Caco-2 (cell line): Measurements from ENCODE around the gene NBPF1. TPM values are rescaled to one million over a fixed set of nuclear protein-coding genes. Genes with fewer than 3 reads are reported as not detected.
"Not testable (repeated sequence)": the region's sequence is repeated elsewhere in the genome, so short reads cannot be mapped to it uniquely, and the experiment has no call there.

ENCODE experiments used
- BruUV-seq: library from RNA; stranded (reverse); fragments of 400-500 nt; replicated peaks from 2 replicates; lab custom pipeline; 2021; lab: Mats Ljungman, UMichigan
- CTCF ChIA-PET: fragments of 300-600 bp; sonication (Branson Sonifier 250); formaldehyde crosslinking; loops from one replicate; lab custom pipeline; 2022; ENCODE audit warnings: antibody characterized with exemption; lab: Charles Lee
- POLR2A ChIA-PET: fragments of 300-600 bp; sonication (Branson Sonifier 250); formaldehyde crosslinking; loops from one replicate; lab custom pipeline; 2022; ENCODE audit warnings: antibody characterized with exemption; lab: Charles Lee
- DNase-seq, 2 experiments: peaks; one replicate each; pipeline versions ENCODE4 v3.0.0 to v3.0.0-alpha.2; 2020 to 2022
- H3K27me3 ChIP-seq: replicated peaks from 2 replicates; pipeline ENCODE4 v1.6.0; 2011; ENCODE audit warnings: low read length; ENCODE audit not compliant: control insufficient read depth, insufficient read depth
- H3K36me3 ChIP-seq: 2 replicates; pipeline ENCODE4 v1.5.1; 2011; ENCODE audit warnings: low read length; ENCODE audit not compliant: control insufficient read depth, insufficient read depth
- H3K4me1 ChIP-seq: fragments of 250-450 bp; sonication (Bioruptor Pico); 2 replicates; pipeline ENCODE4 v1.5.1; 2020; ENCODE audit warnings: mild to moderate bottlenecking
- H3K4me3 ChIP-seq: 2 replicates; pipeline ENCODE4 v1.5.1; 2011; ENCODE audit warnings: low read depth, mild to moderate bottlenecking, control low read depth, low read length
- H3K9me3 ChIP-seq: fragments of 250-450 bp; sonication (Bioruptor Pico); 2 replicates; pipeline ENCODE4 v1.5.1; 2020; ENCODE audit warnings: mild to moderate bottlenecking, moderate library complexity
- H3K27ac Mint-ChIP-seq: one replicate; pipeline ENCODE4 v1.8.0; 2022; ENCODE audit warnings: mixed read lengths; ENCODE audit not compliant: unreplicated experiment
- H3K27me3 Mint-ChIP-seq: one replicate; pipeline ENCODE4 v1.8.0; 2022; ENCODE audit warnings: mixed read lengths; ENCODE audit not compliant: insufficient read depth, unreplicated experiment
- H3K36me3 Mint-ChIP-seq: one replicate; pipeline ENCODE4 v1.8.0; 2022; ENCODE audit warnings: mild to moderate bottlenecking, mixed read lengths; ENCODE audit not compliant: insufficient read depth, unreplicated experiment
- H3K4me1 Mint-ChIP-seq: one replicate; pipeline ENCODE4 v1.8.0; 2022; ENCODE audit warnings: low read depth, mixed read lengths; ENCODE audit not compliant: unreplicated experiment
- H3K4me3 Mint-ChIP-seq: one replicate; pipeline ENCODE4 v1.8.0; 2022; ENCODE audit warnings: mild to moderate bottlenecking, moderate library complexity, mixed read lengths; ENCODE audit not compliant: unreplicated experiment
- H3K9me3 Mint-ChIP-seq: one replicate; pipeline ENCODE4 v1.8.0; 2022; ENCODE audit warnings: mixed read lengths; ENCODE audit not compliant: unreplicated experiment
- intact Hi-C: fragments of 100-400 bp; cut with micrococcal nuclease; formaldehyde crosslinking; loops from one replicate; pipeline ENCODE4 v1.10.0; 2022; ENCODE audit not compliant: unreplicated experiment
- total RNA-seq: library from RNA; stranded (reverse); gene quantifications from 2 replicates; pipeline ENCODE4 v1.2.3, GENCODE V29; 2022
- TF ChIP-seq, protein P1 (sequence below), 2 experiments: fragments of 200-600 bp in 1 of 2; IDR thresholded peaks; 1 replicate in 1 of 2; 2 replicates in 1 of 2; pipeline versions ENCODE4 v1.5.1 to v1.8.0; 2011 to 2022; ENCODE audit warnings: antibody characterized with exemption in 1 of 2, control low read depth in 1 of 2, inconsistent platforms in 1 of 2, low read depth in 1 of 2, low read length in 1 of 2, mild to moderate bottlenecking in 1 of 2, moderate library complexity in 1 of 2; ENCODE audit not compliant: insufficient read depth in 1 of 2, severe bottlenecking in 1 of 2, unreplicated experiment in 1 of 2

NBPF1 gene
- total RNA-seq, 1 experiment from 2014 or later, result 59.3 TPM

DNA sequence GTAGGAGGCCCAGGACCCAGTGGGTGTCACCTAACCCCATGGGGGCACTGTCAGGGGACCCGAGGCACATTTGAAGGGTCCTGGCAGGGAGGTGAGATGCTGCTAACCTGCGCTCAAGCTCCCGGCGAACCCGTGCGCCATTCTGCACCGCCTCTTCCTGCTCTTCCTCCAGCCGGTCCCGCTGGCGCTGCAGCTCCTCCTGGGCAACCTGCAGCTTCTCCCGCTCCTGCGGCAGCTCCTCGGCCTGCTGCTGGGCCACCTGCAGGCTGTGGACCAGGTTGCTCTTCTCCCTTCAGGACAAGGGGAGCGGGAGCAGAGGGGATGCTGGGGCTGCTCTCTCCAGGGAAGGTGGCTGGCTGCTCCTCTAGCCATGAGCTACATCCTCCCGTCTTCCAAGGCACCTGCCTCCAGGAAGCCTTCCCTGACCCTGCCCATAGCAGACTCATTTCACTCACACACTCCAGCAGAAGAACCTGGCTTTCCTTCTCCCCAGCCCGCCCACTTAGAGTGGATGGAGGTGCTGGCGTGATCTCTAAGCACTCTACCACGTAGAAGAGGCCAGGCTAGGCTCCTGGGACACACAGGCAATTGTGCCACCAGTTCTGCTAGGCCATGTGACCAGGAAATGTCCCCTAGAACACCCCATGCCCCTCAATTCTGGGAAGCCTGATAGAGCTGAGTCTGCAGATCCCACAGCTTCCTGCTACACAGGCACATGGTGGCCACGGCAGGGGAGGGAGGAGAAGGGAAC is 15.2 kb upstream of the NBPF1 start:
- H3K4me1 Mint-ChIP-seq, result no peaks in the 10 kb centered on the region
- no peak overlapping the region for H3K4me3 Mint-ChIP-seq
- POLR2A ChIA-PET, result no interaction called here
- intact Hi-C loops, result no loop called here
- DNase-seq, result peak in 1 of 2 experiments; percentile 51
- no peak overlapping the region for H3K27ac Mint-ChIP-seq
- no peaks in the 10 kb centered on the region for H3K4me1 ChIP-seq
- no peaks in the 10 kb centered on the region for H3K27me3 ChIP-seq
- no peaks in the 10 kb centered on the region for H3K9me3 ChIP-seq
- TF ChIP-seq, protein P1, sequence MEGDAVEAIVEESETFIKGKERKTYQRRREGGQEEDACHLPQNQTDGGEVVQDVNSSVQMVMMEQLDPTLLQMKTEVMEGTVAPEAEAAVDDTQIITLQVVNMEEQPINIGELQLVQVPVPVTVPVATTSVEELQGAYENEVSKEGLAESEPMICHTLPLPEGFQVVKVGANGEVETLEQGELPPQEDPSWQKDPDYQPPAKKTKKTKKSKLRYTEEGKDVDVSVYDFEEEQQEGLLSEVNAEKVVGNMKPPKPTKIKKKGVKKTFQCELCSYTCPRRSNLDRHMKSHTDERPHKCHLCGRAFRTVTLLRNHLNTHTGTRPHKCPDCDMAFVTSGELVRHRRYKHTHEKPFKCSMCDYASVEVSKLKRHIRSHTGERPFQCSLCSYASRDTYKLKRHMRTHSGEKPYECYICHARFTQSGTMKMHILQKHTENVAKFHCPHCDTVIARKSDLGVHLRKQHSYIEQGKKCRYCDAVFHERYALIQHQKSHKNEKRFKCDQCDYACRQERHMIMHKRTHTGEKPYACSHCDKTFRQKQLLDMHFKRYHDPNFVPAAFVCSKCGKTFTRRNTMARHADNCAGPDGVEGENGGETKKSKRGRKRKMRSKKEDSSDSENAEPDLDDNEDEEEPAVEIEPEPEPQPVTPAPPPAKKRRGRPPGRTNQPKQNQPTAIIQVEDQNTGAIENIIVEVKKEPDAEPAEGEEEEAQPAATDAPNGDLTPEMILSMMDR (IDR thresholded peaks at IDR 0.05; ENCODE audit: insufficient read depth in 1 of 2, low read depth in 1 of 2, low read length in 1 of 2, severe bottlenecking in 1 of 2, unreplicated experiment in 1 of 2), result no peak
- no peak overlapping the region for H3K4me3 ChIP-seq
- no peaks in the 10 kb centered on the region for H3K27me3 Mint-ChIP-seq
- H3K36me3 Mint-ChIP-seq, result peaks cover 40% of the 10 kb centered on the region
- no TSS peak for BruUV-seq
- peaks cover 8% of the 10 kb centered on the region for H3K36me3 ChIP-seq
- CTCF ChIA-PET, result interaction anchor here (0.6 kb wide), 1 partner anchor 153 kb away, joined by 5 read pairs; no protein-coding TSS in a partner anchor
- no peaks in the 10 kb centered on the region for H3K9me3 Mint-ChIP-seq

DNA sequence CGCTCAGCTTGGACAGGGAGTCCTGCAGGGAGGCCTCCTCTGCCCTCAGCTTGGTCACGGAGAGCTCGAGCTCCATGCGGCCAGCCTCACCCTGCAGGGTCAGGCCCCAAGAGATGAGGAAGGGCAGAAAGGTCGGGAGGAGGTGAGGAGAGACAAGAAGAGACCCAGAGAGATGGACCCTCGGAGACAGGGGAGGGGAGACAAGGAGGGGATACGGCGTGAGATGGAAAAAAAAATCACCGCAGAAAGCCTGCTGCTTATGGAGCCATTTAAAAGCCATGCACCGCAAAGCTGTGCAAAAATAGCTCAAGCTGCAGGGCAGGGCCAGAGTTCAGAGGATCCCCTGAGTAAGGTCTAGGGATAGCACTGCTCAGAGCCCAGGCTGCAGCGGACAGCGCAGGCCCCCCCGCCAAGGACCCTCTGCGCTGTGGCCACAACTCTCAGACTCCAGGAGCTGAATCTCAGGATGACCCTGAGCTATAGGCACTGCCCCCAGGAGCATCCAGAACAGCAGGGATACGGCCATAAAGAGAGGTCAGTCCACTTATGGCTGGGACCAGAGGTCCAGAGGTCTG is 13.1 kb upstream of the NBPF1 start:
- peaks cover 31% of the 10 kb centered on the region for H3K36me3 Mint-ChIP-seq
- H3K27ac Mint-ChIP-seq, H3K4me3 Mint-ChIP-seq, H3K36me3 ChIP-seq, H3K27me3 ChIP-seq, BruUV-seq, POLR2A ChIA-PET, intact Hi-C loops, H3K9me3 Mint-ChIP-seq, H3K27me3 Mint-ChIP-seq, H3K4me1 ChIP-seq, H3K4me3 ChIP-seq, H3K4me1 Mint-ChIP-seq, H3K9me3 ChIP-seq: not testable (repeated sequence)
- DNase-seq, result peak in 1 of 2 experiments; percentile 27
- CTCF ChIA-PET, result interaction anchor here (1.1 kb wide), 1 partner anchor 13 kb away, joined by 3 read pairs; the partner anchor contains the start of gene NBPF1

DNA sequence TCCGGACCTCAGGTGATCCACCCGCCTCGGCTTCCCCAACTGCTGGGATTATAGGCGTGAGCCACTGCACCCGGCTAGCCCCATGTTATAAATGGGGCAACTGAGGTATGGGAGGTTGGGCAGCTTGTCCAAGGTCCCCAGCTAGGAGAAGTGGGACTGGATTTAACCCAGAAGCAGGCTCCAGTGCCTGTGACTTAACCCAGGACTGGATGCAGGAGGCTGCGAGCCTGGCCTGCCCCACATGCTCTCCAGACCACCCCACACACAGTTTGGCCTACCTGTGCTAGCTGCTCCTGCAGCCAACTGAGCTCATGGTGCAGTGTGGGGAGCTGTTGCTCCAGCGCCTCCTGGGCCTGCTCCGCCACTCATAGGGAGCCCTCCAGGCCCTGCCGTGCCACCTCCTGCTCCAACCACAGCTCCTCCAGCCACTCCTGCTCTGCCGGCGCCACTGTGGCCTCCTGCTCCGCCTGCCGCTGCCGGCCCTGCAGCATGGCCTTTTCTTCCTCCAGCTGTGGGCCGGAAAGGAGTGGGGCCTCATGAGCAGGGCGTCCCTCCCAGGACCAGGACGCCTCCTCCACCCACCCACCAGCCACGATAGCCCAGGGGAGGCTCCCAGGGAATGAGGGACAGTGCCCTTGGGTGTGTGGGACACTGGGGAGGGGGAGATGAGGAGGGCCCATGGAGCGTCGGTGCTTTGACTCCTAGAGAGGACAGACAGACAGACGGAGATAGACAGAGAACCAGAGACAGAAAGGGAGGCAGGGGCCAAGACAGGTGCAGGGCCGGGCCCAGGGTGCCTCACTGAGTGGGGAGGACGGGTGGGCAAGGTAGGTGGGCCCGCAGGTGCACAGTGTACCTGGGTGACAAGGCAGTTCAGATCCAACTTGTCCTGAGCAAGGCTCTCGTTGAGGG is 12.4 kb upstream of the NBPF1 start:
- intact Hi-C loops, result no loop called here
- Histone ChIP-seq H3K4me3 (no peak overlapping the region), H3K27me3 (no peaks in the 10 kb centered on the region), H3K36me3 (peaks cover 4% of the 10 kb centered on the region), H3K9me3 (no peaks in the 10 kb centered on the region), H3K4me1 (0 out of 2 replicates have a peak, but pooled peaks cover 3% of the 10 kb centered on the region)
- no peaks in the 10 kb centered on the region for H3K4me1 Mint-ChIP-seq
- TF ChIP-seq, protein P1 (IDR thresholded peaks at IDR 0.05; ENCODE audit: insufficient read depth in 1 of 2, low read depth in 1 of 2, low read length in 1 of 2, severe bottlenecking in 1 of 2, unreplicated experiment in 1 of 2), result no peak
- BruUV-seq, result no TSS peak
- no peak overlapping the region for H3K4me3 Mint-ChIP-seq
- H3K36me3 Mint-ChIP-seq, result peaks cover 26% of the 10 kb centered on the region
- POLR2A ChIA-PET, result no interaction called here
- no peaks in the 10 kb centered on the region for H3K27me3 Mint-ChIP-seq
- no peak overlapping the region for H3K27ac Mint-ChIP-seq
- CTCF ChIA-PET, result interaction anchor here (0.6 to 1.3 kb wide), 7 partner anchors 12 to 1117 kb away, joined by 3 to 9 read pairs (median 3); partner anchors contain the start of gene NBPF1
- peak in 1 of 2 experiments; percentile 39 for DNase-seq
- H3K9me3 Mint-ChIP-seq, result no peaks in the 10 kb centered on the region

DNA sequence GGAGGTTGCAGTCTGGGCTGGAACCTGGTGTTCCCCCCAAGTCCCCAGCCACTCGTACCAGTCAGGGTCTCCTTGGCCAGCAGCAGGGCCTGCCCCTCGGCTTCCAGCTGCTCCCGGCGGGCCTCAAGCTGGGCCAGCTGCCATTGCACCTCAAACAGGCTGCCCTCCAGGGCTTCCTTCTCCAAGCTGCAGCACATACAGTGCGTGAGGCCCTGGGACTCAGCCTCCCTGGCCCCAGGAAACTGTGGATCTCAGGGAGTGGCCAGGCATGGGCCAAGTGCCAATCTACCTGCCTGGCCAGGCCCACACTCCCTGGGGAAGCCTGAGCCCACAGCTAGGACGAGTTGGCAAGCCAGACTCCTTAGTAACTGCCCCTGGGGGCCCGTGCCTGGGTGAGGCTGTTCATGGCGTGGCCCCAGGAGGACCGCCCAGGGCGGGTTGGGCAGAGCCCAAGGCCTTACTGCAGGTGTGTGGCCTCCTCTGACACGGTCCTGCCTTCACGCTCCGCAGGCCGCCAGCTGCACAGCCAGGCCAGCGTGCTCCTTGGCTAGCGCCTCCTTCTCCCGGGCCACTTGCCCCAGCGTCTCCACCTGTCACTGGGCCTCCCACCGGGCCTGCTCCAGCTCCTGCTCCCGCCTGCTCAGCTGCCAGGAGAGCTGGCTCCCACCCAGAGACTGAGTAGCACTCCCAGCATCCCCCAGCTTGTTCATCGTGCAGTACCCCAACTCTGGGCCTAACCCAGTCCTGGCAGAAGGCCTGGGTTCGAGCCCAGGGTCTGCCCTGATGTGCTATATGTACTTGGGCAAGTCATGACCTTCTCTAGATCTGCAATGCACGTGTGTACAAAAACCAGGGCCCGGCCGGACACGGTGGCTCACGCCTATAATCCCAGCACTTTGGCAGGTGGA is 10.7 kb upstream of the NBPF1 start:
- H3K9me3 ChIP-seq, H3K36me3 ChIP-seq, H3K27me3 ChIP-seq, H3K27ac Mint-ChIP-seq, H3K4me1 ChIP-seq, intact Hi-C loops, BruUV-seq, H3K4me3 ChIP-seq, H3K4me3 Mint-ChIP-seq, H3K27me3 Mint-ChIP-seq, POLR2A ChIA-PET, H3K9me3 Mint-ChIP-seq, H3K4me1 Mint-ChIP-seq: not testable (repeated sequence)
- CTCF ChIA-PET, result interaction anchor here (0.6 to 1.3 kb wide), 9 partner anchors 11 to 451 kb away, joined by 3 to 5 read pairs (median 3); partner anchors contain the start of gene NBPF1
- peaks cover 11% of the 10 kb centered on the region for H3K36me3 Mint-ChIP-seq
- DNase-seq, result peak in 1 of 2 experiments; percentile 42
